K562 (cell line): ENCODE data around the gene PDE8A. TPM values are rescaled to one million over a fixed set of nuclear protein-coding genes. Genes with fewer than 3 reads are reported as not detected.

Source experiments
- ATAC-seq: fragments of 200-7000 bp; cut with Tn5 transposase; 3 replicates; pipeline ENCODE4 v1.9.1; 2020; ENCODE audit warnings: moderate library complexity
- BruUV-seq: library from RNA; stranded (reverse); fragments of 400-500 nt; replicated peaks from 2 replicates; lab custom pipeline; 2021; lab: Mats Ljungman, UMichigan
- CTCF ChIA-PET: fragments of 300-600 bp; formaldehyde crosslinking; extraction: SDS; loops from one replicate; lab custom pipeline; 2021; ENCODE audit warnings: low intra/inter-chr PET ratio; lab: Yijun Ruan, JAX
- POLR2A ChIA-PET: fragments of 300-600, 350-650 bp; sonication (Branson Sonifier 250); formaldehyde crosslinking; extraction: SDS; loops from one replicate; lab custom pipeline; 2021; ENCODE audit warnings: antibody characterized with exemption, inconsistent platforms; lab: Yijun Ruan, JAX
- DNase-seq, 4 experiments: peaks; one replicate each; pipeline versions ENCODE4 v3.0.0 to v3.0.0-alpha.2; 2011 to 2018; ENCODE audit warnings: low spot score in 3 of 4, mixed read lengths in 3 of 4; ENCODE audit errors: extremely low read depth in 1 of 4
- FAIRE-seq: peaks from 2 replicates; lab custom pipeline; 2011; peaks lifted over from hg19 to GRCh38; lab: Jason Lieb, UNC
- H2AFZ ChIP-seq: 2 replicates; pipeline ENCODE4 v1.6.0; 2011; ENCODE audit warnings: low read depth, low read length, control low read depth, inconsistent platforms
- H3K27ac ChIP-seq: fragments of 200-600 bp; 3 replicates; pipeline ENCODE4 v1.8.0; 2011; ENCODE audit warnings: low read depth, mild to moderate bottlenecking, control low read depth, inconsistent platforms, low read length, moderate library complexity, mixed read lengths; ENCODE audit errors: extremely low read depth
- H3K27me3 ChIP-seq, 2 experiments: fragments of 300-600 bp in 1 of 2; 2 replicates in 1 of 2; 3 replicates in 1 of 2; pipeline versions ENCODE4 v1.6.0 to v1.8.0; 2011; ENCODE audit warnings: inconsistent platforms in 2 of 2, low read length in 2 of 2, mild to moderate bottlenecking in 1 of 2, mixed read lengths in 1 of 2, moderate library complexity in 1 of 2; ENCODE audit not compliant: control insufficient read depth in 2 of 2, insufficient read depth in 2 of 2
- H3K36me3 ChIP-seq: fragments of 300-600 bp; 3 replicates; pipeline ENCODE4 v1.8.0; 2011; ENCODE audit warnings: mild to moderate bottlenecking, low read length, inconsistent platforms; ENCODE audit not compliant: control insufficient read depth, insufficient read depth
- H3K4me1 ChIP-seq, 2 experiments: fragments of 200-600 bp in 1 of 2; replicated peaks in 1 of 2; 2 replicates in 1 of 2; 3 replicates in 1 of 2; pipeline versions ENCODE4 v1.5.1 to v1.8.0; 2011; ENCODE audit warnings: inconsistent platforms in 2 of 2, low read length in 2 of 2, mild to moderate bottlenecking in 1 of 2, mixed read lengths in 1 of 2, moderate library complexity in 1 of 2; ENCODE audit not compliant: control insufficient read depth in 2 of 2, insufficient read depth in 2 of 2
- H3K4me2 ChIP-seq: 2 replicates; pipeline ENCODE4 v1.6.1; 2011; ENCODE audit warnings: low read length, control low read depth, inconsistent platforms, mixed read lengths; ENCODE audit not compliant: insufficient read depth
- H3K4me3 ChIP-seq: fragments of 200-600 bp; sonication (generic), shearing (Covaris generic); 2 replicates; pipeline ENCODE4 v1.5.1; 2016; ENCODE audit warnings: control low read depth, inconsistent platforms
- H3K79me2 ChIP-seq: fragments of 200-600 bp; 3 replicates; pipeline ENCODE4 v1.8.0; 2011; ENCODE audit warnings: low read length, inconsistent platforms; ENCODE audit not compliant: control insufficient read depth, insufficient read depth
- H3K9ac ChIP-seq, 2 experiments: 2 replicates each; pipeline versions ENCODE4 v1.6.0 to v1.6.1; 2011; ENCODE audit warnings: low read depth in 2 of 2, low read length in 2 of 2, control low read depth in 1 of 2, inconsistent platforms in 1 of 2, mild to moderate bottlenecking in 1 of 2, mixed read lengths in 1 of 2; ENCODE audit not compliant: insufficient read depth in 1 of 2
- H3K9me1 ChIP-seq: one replicate; pipeline ENCODE4 v1.6.0; 2011; ENCODE audit warnings: inconsistent platforms, mild to moderate bottlenecking, low read length, moderate library complexity; ENCODE audit not compliant: control insufficient read depth, insufficient read depth
- H3K9me3 ChIP-seq: replicated peaks from 2 replicates; pipeline ENCODE4 v1.5.1; 2011; ENCODE audit warnings: low read depth, low read length, inconsistent platforms; ENCODE audit not compliant: control insufficient read depth, insufficient read depth
- H4K20me1 ChIP-seq: replicated peaks from 2 replicates; pipeline ENCODE4 v1.6.1; 2011; ENCODE audit warnings: low read length, inconsistent platforms, mixed read lengths; ENCODE audit not compliant: control insufficient read depth, insufficient read depth
- ASH1L ChIP-seq: fragments of 450-650 bp; IDR thresholded peaks from 2 replicates; pipeline ENCODE4 v1.6.1; 2018; ENCODE audit warnings: borderline replicate concordance, mild to moderate bottlenecking, low read depth; ENCODE audit not compliant: partially characterized antibody
- ETV1 ChIP-seq: fragments of 450-650 bp; conservative IDR thresholded peaks from 2 replicates; pipeline ENCODE4 v1.6.1; 2016; ENCODE audit warnings: missing genetic modification characterization, control low read depth, low read depth, missing compliant biosample characterization
- HCFC1 ChIP-seq: IDR thresholded peaks from 2 replicates; pipeline ENCODE4 v1.6.1; 2012; ENCODE audit warnings: low read depth, low read length, improper control_type of control experiment
- HLTF ChIP-seq: fragments of 450-650 bp; IDR thresholded peaks from 2 replicates; pipeline ENCODE4 v1.6.1; 2016
- NCOA6 ChIP-seq: fragments of 450-650 bp; IDR thresholded peaks from 2 replicates; pipeline ENCODE4 v1.6.1; 2017; ENCODE audit warnings: mild to moderate bottlenecking
- NKRF ChIP-seq: fragments of 450-650 bp; IDR thresholded peaks from 2 replicates; pipeline ENCODE4 v1.6.1; 2016; ENCODE audit warnings: borderline replicate concordance
- TCF7 ChIP-seq: sonication (generic); IDR thresholded peaks from 2 replicates; pipeline ENCODE4 v1.6.1; 2016; ENCODE audit warnings: antibody characterized with exemption, borderline replicate concordance
- TFE3 ChIP-seq: fragments of 450-650 bp; formaldehyde crosslinking; IDR thresholded peaks from 2 replicates; pipeline ENCODE4 v1.4.0; 2020; ENCODE audit warnings: mild to moderate bottlenecking, mixed read lengths
- TRIM24 ChIP-seq, 2 experiments: fragments of 450-650 bp; IDR thresholded peaks; 2 replicates each; pipeline ENCODE4 v1.6.1; 2016
- WGBS: fragments of 100-300 bp; shearing (Covaris generic); methylation state at CpG from one replicate; pipeline ENCODE4 v1.1.6; 2016; ENCODE audit warnings: low coverage, mixed read lengths; ENCODE audit not compliant: insufficient coverage; ENCODE audit errors: missing lambda C conversion rate; 5-methylcytosine and 5-hydroxymethylcytosine counted together
- in situ Hi-C: fragments of 300-500 bp; cut with MboI; formaldehyde crosslinking; loops from 4 replicates; pipeline ENCODE4 v1.15.0; 2018; ENCODE audit warnings: inconsistent platforms, mixed read lengths
- intact Hi-C: fragments of 100-400 bp; cut with micrococcal nuclease; formaldehyde crosslinking; loops from 2 replicates; pipeline ENCODE4 v1.14.2; 2022
- polyA plus RNA-seq, 8 experiments: library from polyadenylated mRNA; depleted of rRNA in 4 of 8; stranded (reverse) in 5 of 8; unstranded in 3 of 8; fragments of >200 nt; fragmentation: Nextera tagmentation in 2 of 8; fragmentation: Illumina TruSeq in 1 of 8; extraction: Ambion mirVana in 2 of 8; extraction: Trizol in 1 of 8; gene quantifications; 2 replicates each; pipeline versions ENCODE4 v1.2.1 to v1.2.3, GENCODE V29; 2011 to 2014; ENCODE audit warnings: inconsistent platforms in 1 of 8, missing spikeins in 1 of 8
- total RNA-seq, 7 experiments: library from RNA; depleted of rRNA in 6 of 7; stranded (reverse); fragments of >200 nt in 6 of 7; fragmentation: Illumina TruSeq in 2 of 7; extraction: Trizol in 2 of 7; gene quantifications; 2 replicates each; pipeline versions ENCODE4 v1.2.1 to v1.2.3, GENCODE V29; 2011 to 2021; ENCODE audit warnings: low replicate concordance in 1 of 7

Gene PDE8A
- total and polyA plus RNA-seq, 9 of the 15 experiments (the other 6 are each of a cell fraction or from before 2014, with no cell fraction given): 5.9 to 40.3 (median 19.8) TPM

GRCh38 chr15:85013785-85014184, 32.1 kb downstream of the PDE8A start:
- Histone ChIP-seq H4K20me1 (no peaks in the 10 kb centered on the region), H3K9ac (no peak overlapping the region; a peak in 1 of 4 replicates), H3K4me2 (no peak overlapping the region), H3K36me3 (no peaks in the 10 kb centered on the region), H3K79me2 (peaks cover 72% of the 10 kb centered on the region), H3K4me3 (no peak overlapping the region), H2AFZ (no peak overlapping the region), H3K27ac (no peak overlapping the region), H3K27me3 (no peaks in the 10 kb centered on the region), H3K9me1 (no peaks in the 10 kb centered on the region), H3K4me1 (peaks cover under 1 to 24% of the 10 kb centered on the region in 2 experiments), H3K9me3 (no peaks in the 10 kb centered on the region)
- CTCF ChIA-PET: no interaction called here
- DNase-seq (no peak), ATAC-seq (no peak), FAIRE-seq (no peak)
- WGBS: 53% methylated on average over 4 of the region's 4 CpGs
- POLR2A ChIA-PET: interaction anchor here (1.2 to 1.4 kb wide), 3 partner anchors 8 to 14 kb away, joined by 4 to 6 read pairs (median 6); no protein-coding TSS in a partner anchor
- TF ChIP-seq ETV1 (tag): no peak
- no peak for TF ChIP-seq TCF7
- TF ChIP-seq HCFC1: no peak
- TF ChIP-seq TFE3: no peak
- no peak for TF ChIP-seq TRIM24 (IDR thresholded peaks at IDR 0.05)
- TF ChIP-seq ASH1L: no peak
- TF ChIP-seq HLTF: no peak
- no peak for TF ChIP-seq NCOA6
- TF ChIP-seq NKRF: no peak
- BruUV-seq: no TSS peak
- in situ Hi-C loops: no loop called here
- intact Hi-C loops: loop anchor here (10.0 kb wide), 1 partner anchor 189 kb away; no protein-coding TSS in a partner anchor
